ENCODE measurements around the gene YPEL3.

Gene YPEL3

GRCh38 chr16:30090610-30091331 is 5.2 kb downstream of the YPEL3 start:
- no peak overlapping the region for H3K4me3 ChIP-seq (replicated peaks; ENCODE audit: low read depth, low read length)
- peaks cover 5% of the 10 kb centered on the region for H3K36me3 ChIP-seq (ENCODE audit: control insufficient read depth, insufficient read depth, low read length)
- DNase-seq (ENCODE audit: extremely low read depth, insufficient read length) = no peak
- TF ChIP-seq CTCF (IDR thresholded peaks at IDR 0.05; ENCODE audit: insufficient read depth, low read length, poor library complexity, severe bottlenecking) = no peak
- H3K27me3 ChIP-seq (replicated peaks; ENCODE audit: control insufficient read depth, insufficient read depth, low read length) = no peaks in the 10 kb centered on the region

GRCh38 chr16:30088832-30089624 is 7.0 kb downstream of the YPEL3 start:
- no peak for DNase-seq (ENCODE audit: extremely low read depth, insufficient read length)

GRCh38 chr16:30088237-30088831 is 7.7 kb downstream of the YPEL3 start:
- TF ChIP-seq CTCF (IDR thresholded peaks at IDR 0.05; ENCODE audit: insufficient read depth, low read length, poor library complexity, severe bottlenecking) = no peak
- DNase-seq (ENCODE audit: extremely low read depth, insufficient read length) = no peak
- no peak overlapping the region for H3K4me3 ChIP-seq (replicated peaks; ENCODE audit: low read depth, low read length)
- no peaks in the 10 kb centered on the region for H3K27me3 ChIP-seq (replicated peaks; ENCODE audit: control insufficient read depth, insufficient read depth, low read length)
- H3K36me3 ChIP-seq (ENCODE audit: control insufficient read depth, insufficient read depth, low read length) = peaks cover 20% of the 10 kb centered on the region

More at GRCh38 chr16:30088832-30089624, 7.0 kb downstream of the YPEL3 start:
- Histone ChIP-seq H3K4me3 (replicated peaks; ENCODE audit: low read depth, low read length) (no peak overlapping the region), H3K36me3 (ENCODE audit: control insufficient read depth, insufficient read depth, low read length) (peaks cover 14% of the 10 kb centered on the region), H3K27me3 (replicated peaks; ENCODE audit: control insufficient read depth, insufficient read depth, low read length) (no peaks in the 10 kb centered on the region)
- no peak for TF ChIP-seq CTCF (IDR thresholded peaks at IDR 0.05; ENCODE audit: insufficient read depth, low read length, poor library complexity, severe bottlenecking)

GRCh38 chr16:30087181-30087898 is 8.7 kb downstream of the YPEL3 start:
- no peak for TF ChIP-seq CTCF (IDR thresholded peaks at IDR 0.05; ENCODE audit: insufficient read depth, low read length, poor library complexity, severe bottlenecking)
- no peak overlapping the region for H3K4me3 ChIP-seq (replicated peaks; ENCODE audit: low read depth, low read length)
- H3K27me3 ChIP-seq (replicated peaks; ENCODE audit: control insufficient read depth, insufficient read depth, low read length) = no peaks in the 10 kb centered on the region
- H3K36me3 ChIP-seq (ENCODE audit: control insufficient read depth, insufficient read depth, low read length) = peaks cover 30% of the 10 kb centered on the region
- DNase-seq (ENCODE audit: extremely low read depth, insufficient read length) = no peak

- Histone ChIP-seq H3K36me3 (ENCODE audit: control insufficient read depth, insufficient read depth, low read length) (peaks cover 33% of the 10 kb centered on the region), H3K27me3 (replicated peaks; ENCODE audit: control insufficient read depth, insufficient read depth, low read length) (no peaks in the 10 kb centered on the region), H3K4me3 (replicated peaks; ENCODE audit: low read depth, low read length) (no peak overlapping the region)
- no peak for TF ChIP-seq CTCF (IDR thresholded peaks at IDR 0.05; ENCODE audit: insufficient read depth, low read length, poor library complexity, severe bottlenecking)
- no peak for DNase-seq (ENCODE audit: extremely low read depth, insufficient read length)
These were observed 9.5 kb downstream of the YPEL3 start for GRCh38 chr16:30086291-30087140.
